Activated T-cell treated with anti-CD3 and anti-CD28 coated beads for 1 hour (primary cell): ENCODE measurements around the gene CGAS.
"Not testable (repeated sequence)": the region's sequence is repeated elsewhere in the genome, so short reads cannot be mapped to it uniquely, and the experiment has no call there.

ENCODE experiments used
- DNase-seq: peaks from one replicate; pipeline ENCODE4 v3.0.0-alpha.2; 2020; ENCODE audit warnings: low read depth

CGAS gene

DNA sequence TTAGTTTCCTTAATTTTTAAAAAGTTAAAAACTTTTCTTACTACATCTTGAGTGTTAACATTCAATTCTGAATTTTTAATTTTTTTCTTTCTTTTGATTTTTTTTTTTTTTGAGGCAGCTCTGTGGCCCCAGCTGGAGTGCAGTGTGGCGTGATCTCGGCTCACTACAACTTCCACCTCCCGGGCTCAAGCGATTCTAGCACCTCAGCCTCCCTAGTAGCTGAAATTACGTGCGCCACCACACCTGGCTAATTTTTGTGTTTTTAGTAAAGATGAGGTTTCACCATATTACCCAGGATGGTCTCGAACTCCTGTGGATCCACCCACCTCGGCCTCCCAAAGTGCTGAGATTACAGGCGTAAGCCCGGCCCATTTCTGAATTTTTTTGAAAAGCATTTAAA, 56.2 kb downstream of the CGAS start:
- DNase-seq: no peak

DNA sequence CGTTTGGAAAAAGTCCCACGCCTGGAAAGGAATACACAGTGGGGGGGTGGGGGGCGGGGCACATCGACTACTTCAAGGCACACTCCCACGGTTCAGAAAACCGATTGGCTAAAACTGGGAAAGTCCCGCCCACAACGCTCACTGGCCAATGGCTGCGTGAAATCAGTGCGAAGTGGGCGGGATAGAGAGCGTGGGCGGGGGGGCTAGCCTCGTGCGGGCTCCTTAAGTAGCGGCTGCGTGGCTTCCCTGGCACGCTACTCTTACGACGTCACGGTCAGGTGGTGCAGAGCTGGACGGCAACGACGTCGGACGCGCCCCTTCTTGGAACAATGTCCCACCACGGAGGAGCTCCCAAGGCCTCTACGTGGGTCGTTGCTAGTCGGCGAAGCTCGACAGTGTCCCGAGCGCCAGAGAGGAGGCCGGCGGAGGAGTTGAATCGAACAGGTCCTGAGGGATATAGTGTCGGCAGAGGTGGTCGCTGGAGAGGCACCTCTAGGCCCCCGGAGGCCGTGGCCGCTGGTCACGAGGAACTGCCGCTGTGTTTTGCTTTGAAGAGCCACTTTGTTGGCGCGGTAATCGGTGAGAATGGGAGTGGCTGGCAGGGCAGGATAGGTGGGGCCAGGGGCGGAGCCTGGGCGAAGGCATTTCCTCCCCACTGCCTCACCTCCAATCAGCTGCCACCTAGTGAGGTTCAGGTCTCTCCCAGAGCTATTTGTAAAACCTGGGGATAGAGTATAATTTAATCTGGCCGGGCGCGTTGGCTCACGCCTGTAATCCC, 57.3 kb downstream of the CGAS start, which contains the start of gene DDX43:
Gene DDX43 (plus strand): TSS at position 252 of the 778 bp plus-strand sequence. CDS start 78 bp downstream, at position 330.
- peak; percentile 37 for DNase-seq

DNA sequence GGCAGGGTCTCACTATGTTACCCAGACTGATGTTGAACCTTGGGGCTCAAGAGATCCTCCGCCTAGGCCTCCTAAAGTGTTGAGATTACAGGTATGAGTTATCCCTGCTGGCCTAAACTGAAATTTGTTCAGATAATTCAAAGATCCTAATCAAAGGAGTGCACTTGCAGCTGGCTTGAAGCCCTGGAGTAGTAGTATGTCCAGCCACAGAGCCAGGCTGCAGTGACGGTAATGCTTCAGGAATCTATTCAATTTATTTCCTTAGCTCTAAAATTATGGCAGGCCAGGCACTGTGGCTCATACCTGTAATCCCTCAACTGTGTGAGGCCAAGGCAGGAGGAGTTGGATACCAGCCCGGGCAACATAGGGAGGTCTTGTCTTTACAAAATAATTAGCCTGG, 58.8 kb downstream of the CGAS start:
- DNase-seq: no peak

DNA sequence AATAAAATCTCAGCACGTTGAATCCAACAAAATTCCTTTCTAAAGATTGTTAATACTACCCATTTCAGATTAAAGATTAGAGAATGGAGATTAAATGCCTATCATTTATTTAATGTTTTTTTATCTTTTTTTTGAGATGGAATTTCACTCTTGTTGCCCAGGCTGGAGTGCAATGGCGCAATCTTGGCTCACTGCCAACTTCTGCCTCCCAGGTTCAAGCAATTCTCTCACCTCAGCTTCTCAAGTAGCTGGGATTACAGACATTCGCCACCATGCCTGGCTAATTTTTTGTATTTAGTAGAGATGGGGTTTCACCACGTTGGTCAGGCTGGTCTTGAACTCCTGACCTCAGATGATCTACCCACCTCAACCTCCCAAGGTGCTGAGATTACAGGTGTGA, 59.9 kb downstream of the CGAS start:
- not testable (repeated sequence) for DNase-seq

DNA sequence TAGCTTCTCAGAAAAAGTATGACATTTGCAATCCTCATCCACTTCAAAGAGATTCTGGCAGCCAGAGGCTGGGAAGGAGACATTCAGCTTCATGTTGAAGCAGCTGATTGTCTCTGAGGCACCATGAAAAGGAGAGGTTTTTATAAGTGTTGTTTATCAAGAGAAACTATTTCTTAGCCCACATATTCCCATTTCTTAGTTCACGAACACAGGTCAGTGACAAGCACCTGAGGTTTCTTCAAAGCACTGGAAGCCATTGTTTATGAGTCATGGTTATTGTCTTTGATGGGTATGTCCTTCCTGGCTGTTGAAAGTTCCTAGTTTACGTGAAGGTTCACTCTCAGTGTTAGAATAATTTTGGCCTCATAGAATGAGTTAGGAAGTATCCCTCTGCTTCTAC, 60.4 kb downstream of the CGAS start:
- DNase-seq: no peak

DNA sequence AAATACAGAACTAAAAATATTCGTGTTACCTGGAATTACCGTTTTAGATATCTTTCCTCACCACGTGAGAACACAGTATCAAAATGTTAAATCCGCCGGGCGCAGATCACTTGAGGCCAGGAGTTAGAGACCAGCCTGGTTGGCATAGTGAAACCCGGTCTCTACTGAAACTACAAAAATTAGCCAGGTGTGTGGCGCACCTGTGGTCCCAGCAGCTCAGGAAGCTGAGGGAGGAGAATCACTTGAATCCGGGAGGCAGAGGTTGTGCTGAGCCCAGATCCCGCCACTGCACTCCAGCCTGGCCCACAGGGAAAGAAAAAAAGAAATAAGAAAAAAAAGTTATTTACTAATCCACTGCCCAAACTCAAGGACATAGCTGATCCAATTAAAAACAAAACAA, 62.2 kb downstream of the CGAS start:
- DNase-seq: no peak

DNA sequence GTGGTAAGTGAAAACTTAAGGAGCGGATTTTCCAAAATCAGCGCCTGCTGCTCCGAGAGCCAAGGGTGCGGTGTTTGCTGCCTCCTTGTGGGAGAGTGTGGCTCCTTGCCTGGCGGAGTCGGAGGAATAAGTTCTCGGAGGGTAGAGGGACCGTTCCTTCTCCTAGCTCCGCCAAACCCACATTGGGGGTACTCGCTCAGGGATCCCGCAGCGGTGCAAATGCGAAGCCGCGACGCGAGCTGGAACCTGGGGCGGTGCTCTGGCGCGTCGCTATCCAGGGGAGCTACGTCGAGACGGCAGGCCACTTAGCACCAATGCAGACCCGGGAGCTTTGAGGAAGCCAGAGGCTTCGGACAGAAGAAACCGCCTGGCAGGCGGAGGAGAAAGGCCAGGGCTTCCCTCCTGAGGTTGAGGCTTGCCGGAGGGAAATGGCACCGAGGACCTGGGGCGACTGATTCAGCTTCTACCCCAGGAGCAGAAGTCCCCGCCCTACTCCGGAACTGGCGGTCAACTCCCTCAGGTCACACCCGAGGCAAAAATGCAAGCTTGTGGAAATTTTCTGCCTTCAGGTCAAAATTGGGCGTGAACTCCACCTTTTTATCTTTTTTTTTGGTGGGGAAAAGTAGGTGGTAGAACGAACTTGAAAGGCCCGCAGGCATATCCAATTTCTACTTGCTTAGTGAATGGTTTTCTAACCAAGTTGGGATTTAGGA, 63.1 kb downstream of the CGAS start:
- DNase-seq: peak; percentile 31

DNA sequence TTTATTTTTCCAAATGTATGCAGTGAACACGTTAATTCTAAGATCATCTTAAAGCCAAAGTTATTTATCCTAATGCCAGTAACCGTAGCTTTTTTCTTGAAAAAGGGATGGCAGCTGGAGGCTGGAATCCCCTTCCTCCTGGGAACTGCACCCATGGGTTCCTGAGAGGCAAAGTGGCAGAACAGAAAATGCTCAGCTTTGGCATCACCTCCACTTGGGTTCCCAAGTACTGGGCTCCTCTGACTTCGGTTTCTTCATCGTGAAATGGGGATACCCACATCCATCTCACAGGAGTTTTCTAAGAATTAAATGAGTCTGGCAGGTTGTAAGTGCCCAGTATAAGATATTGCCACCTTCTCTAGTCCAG, 63.7 kb downstream of the CGAS start:
- DNase-seq: no peak

DNA sequence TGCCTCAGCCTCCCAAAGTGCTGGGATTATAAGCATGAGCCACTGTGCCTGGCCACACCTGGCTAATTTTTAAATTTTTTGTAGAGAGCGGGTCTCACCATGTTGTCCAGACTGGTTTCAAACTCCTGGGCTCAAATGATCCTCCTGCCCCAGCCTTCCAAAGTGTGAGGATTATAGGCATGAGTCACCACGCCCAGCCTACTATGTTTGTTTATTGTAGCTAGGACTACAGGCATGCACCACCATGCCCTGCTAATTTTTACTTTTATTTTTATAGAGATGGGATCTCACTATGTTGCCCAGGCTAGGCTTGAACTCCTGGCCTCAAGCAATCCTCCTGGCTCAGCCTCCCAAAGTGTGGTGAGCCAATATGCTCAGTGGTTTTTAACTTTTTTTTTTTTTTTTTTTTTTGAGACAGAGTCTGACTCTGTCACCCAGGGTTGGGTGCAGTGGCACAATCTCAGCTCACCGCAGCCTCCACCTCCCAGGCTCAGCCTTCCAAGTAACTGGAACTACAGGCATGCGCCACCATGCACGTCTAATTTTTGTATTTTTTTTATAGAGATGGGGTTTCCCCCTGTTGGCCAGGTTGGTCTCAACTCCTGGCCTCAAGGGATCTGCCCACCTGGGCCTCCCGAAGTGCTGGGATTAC, 69.5 kb downstream of the CGAS start:
- DNase-seq: no peak

DNA sequence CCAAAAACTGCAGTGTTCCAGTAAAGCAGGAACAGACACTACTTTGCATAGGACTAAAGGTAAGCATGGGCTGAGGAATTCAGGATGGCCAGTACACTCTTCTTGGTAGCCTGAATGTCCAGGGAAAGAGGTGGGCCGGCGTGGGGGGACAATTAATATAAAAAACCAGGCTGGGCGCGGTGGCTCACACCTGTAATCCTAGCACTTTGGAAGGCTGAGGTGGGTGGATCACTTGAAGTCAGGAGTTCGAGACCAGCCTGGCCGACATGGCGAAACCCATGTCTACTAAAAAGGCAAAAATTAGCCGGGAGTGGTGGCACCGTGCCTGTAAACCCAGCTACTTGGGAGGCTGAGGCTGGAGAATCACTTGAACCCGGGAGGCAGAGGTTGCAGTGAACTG, 70.6 kb downstream of the CGAS start:
- DNase-seq: not testable (repeated sequence)

DNA sequence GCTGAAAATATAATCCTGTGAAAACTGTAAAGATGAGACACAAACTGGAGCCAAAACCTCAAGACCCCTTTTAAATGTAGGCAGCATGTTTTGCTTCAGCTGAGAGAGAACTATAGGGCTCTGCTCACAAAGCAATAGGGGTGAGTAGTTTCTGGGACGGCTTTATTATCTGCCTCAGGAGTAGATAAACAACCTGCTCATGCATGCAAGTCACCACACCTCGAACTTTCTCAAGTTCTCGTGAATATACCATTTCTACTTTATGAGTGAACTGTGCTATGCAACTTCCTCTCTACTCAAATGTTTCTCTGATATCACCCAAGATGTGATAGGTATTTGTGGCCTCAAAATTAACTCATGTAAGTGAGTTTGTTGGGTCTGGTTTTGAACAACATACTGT, 74.9 kb downstream of the CGAS start:
- DNase-seq: no peak

DNA sequence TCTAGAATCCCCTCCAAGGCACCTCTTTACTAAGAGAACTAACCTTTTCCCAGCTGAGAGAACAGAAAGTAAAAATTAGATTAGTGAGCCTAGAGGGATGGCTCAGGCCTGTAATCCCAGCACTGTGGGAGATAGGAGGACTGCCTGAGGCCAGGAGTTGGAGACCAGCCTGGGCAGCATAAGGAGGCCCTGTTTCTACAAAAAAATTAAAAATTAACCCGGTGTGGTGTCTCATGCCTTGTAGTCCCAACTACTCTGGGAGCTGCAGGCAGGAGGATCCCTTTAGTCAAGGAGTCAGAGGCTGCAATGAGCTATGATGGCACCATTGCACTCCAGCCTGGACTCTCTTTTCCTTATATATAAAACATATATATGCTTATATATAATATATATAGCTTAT, 76.9 kb downstream of the CGAS start:
- no peak for DNase-seq
